Esophagus muscularis mucosa (tissue), 4 donors: ENCODE data around the gene CENPVL3. TPM values are rescaled to one million over a fixed set of nuclear protein-coding genes. Genes with fewer than 3 reads are reported as not detected.

Experiments used
- DNase-seq: peaks from one replicate; pipeline ENCODE4 v3.0.0-alpha.2; 2017; ENCODE audit errors: extremely low spot score
- H3K27ac ChIP-seq, 4 donors: fragments of 200-600 bp; sonication (generic); replicated peaks in 1 of 4; 1 replicate in 3 of 4; 2 replicates in 1 of 4; pipeline ENCODE4 v1.5.1; 2016 to 2019; ENCODE audit warnings: mild to moderate bottlenecking in 1 of 4
- H3K27me3 ChIP-seq, 4 donors: fragments of 200-600 bp; sonication (generic); one replicate each; pipeline versions ENCODE4 v1.5.1 to v1.6.0; 2016 to 2019
- H3K36me3 ChIP-seq, 4 donors: fragments of 200-600 bp; sonication (generic); one replicate each; pipeline ENCODE4 v1.5.1; 2016 to 2019
- H3K4me1 ChIP-seq, 4 donors: fragments of 200-600 bp; sonication (generic); one replicate each; pipeline ENCODE4 v1.5.1; 2016 to 2019
- H3K4me3 ChIP-seq, 4 donors: fragments of 200-600 bp; sonication (generic); 1 replicate in 2 of 4; 2 replicates in 2 of 4; pipeline ENCODE4 v1.5.1; 2016 to 2019; ENCODE audit warnings: mild to moderate bottlenecking in 4 of 4, moderate library complexity in 1 of 4
- H3K9me3 ChIP-seq, 4 donors: fragments of 200-600 bp; sonication (generic); 1 replicate in 3 of 4; 2 replicates in 1 of 4; pipeline ENCODE4 v1.5.1; 2016 to 2019
- CTCF ChIP-seq, 3 experiments: fragments of 200-600 bp in 2 of 3; fragments of 450-650 bp in 1 of 3; sonication (generic) in 2 of 3; IDR thresholded peaks; one replicate each; pipeline ENCODE4 v1.5.1; 2017 to 2019; ENCODE audit warnings: antibody characterized with exemption in 3 of 3, mild to moderate bottlenecking in 2 of 3, moderate library complexity in 1 of 3
- EP300 ChIP-seq: sonication (generic); formaldehyde crosslinking; IDR thresholded peaks from one replicate; pipeline ENCODE4 v1.6.1; 2017; ENCODE audit warnings: antibody characterized with exemption
- POLR2A ChIP-seq: fragments of 450-650 bp; IDR thresholded peaks from one replicate; pipeline ENCODE4 v1.6.1; 2017; ENCODE audit warnings: antibody characterized with exemption, moderate library complexity, mild to moderate bottlenecking, low read depth
- POLR2AphosphoS5 ChIP-seq, 2 donors: sonication (generic); formaldehyde crosslinking; IDR thresholded peaks; one replicate each; pipeline ENCODE4 v1.6.1; 2017; ENCODE audit warnings: antibody characterized with exemption in 2 of 2
- WGBS: methylation state at CpG from one replicate; pipeline ENCODE4 v1.1.5; 2018; 5-methylcytosine and 5-hydroxymethylcytosine counted together
- intact Hi-C: fragments of 100-400 bp; cut with DNase I; formaldehyde crosslinking; loops from one replicate; pipeline ENCODE4 v1.15.1; 2023
- total RNA-seq, 4 donors: library from RNA; depleted of rRNA; stranded (reverse); fragments of >200 nt; gene quantifications; one replicate each; pipeline versions ENCODE4 v1.1.0 to v1.2.1, GENCODE V29; 2016

CENPVL3 gene
- total RNA-seq, 4 donors from 2014 or later, result not detected

- intact Hi-C loops, result no loop called here
- no peaks in the 10 kb centered on the region for H3K4me1 ChIP-seq
- no peaks in the 10 kb centered on the region for H3K9me3 ChIP-seq
- 74% methylated on average over 3 of the region's 3 CpGs for WGBS
- DNase-seq, result no peak
- H3K27ac ChIP-seq, result no peak overlapping the region
- no peak for TF ChIP-seq POLR2AphosphoS5 (IDR thresholded peaks at IDR 0.05)
- TF ChIP-seq POLR2A, result no peak
- TF ChIP-seq EP300, result no peak
- no peak for TF ChIP-seq CTCF (IDR thresholded peaks at IDR 0.05)
- H3K27me3 ChIP-seq, result no peaks in the 10 kb centered on the region
- H3K36me3 ChIP-seq, result no peaks in the 10 kb centered on the region
- H3K4me3 ChIP-seq, result no peak overlapping the region
These were observed 49.2 kb downstream of the CENPVL3 start for GRCh38 chrX:51569561-51569960.

GRCh38 chrX:51568586-51568985 lies 50.1 kb downstream of the CENPVL3 start:
- DNase-seq, result no peak
- Histone ChIP-seq H3K27ac (no peak overlapping the region), H3K27me3 (no peaks in the 10 kb centered on the region), H3K4me1 (no peaks in the 10 kb centered on the region), H3K9me3 (peaks cover 0 to 3% (median 0%) of the 10 kb centered on the region in 4 donors), H3K4me3 (no peak overlapping the region), H3K36me3 (no peaks in the 10 kb centered on the region)
- WGBS, result 33% methylated on average over 3 of the region's 3 CpGs
- intact Hi-C loops, result no loop called here
- TF ChIP-seq CTCF (IDR thresholded peaks at IDR 0.05) (no peak), POLR2AphosphoS5 (IDR thresholded peaks at IDR 0.05) (no peak), EP300 (no peak), POLR2A (no peak)

Other genes starting within 250 kb of the CENPVL3 start
- 1 to 10 TPM; 1.2 to 3.4 (median 2.7) TPM for gene NUDT11, start 122.3 kb downstream of the CENPVL3 start, total RNA-seq
- gene CENPVL2, start 63.9 kb upstream of the CENPVL3 start, total RNA-seq, result not detected
- gene CENPVL1, start 91.6 kb upstream of the CENPVL3 start, total RNA-seq, result not detected
- 1 to 10 TPM; 4.6 to 7.5 (median 5.9) TPM for gene GSPT2, start 124.5 kb upstream of the CENPVL3 start, total RNA-seq